Common myeloid progenitor, CD34-positive (primary cell): Measurements from ENCODE around the gene ENTPD2.
A peak's percentile ranks its signal among the peaks of the same experiment; 100 is the strongest.

ENCODE experiments used
- CTCF ChIA-PET: fragments of 350-600 bp; sonication (Branson Sonifier 250); formaldehyde crosslinking; loops from one replicate; lab custom pipeline; 2021; ENCODE audit warnings: antibody characterized with exemption; lab: Charles Lee
- POLR2A ChIA-PET: fragments of 350-600 bp; sonication (Branson Sonifier 250); formaldehyde crosslinking; loops from one replicate; lab custom pipeline; 2021; ENCODE audit warnings: antibody characterized with exemption; lab: Charles Lee
- DNase-seq, 3 donors: peaks; one replicate each; pipeline versions ENCODE4 v3.0.0 to v3.0.0-alpha.2; 2013
- H3K27ac ChIP-seq, 2 experiments: 1 replicate in 1 of 2; 2 replicates in 1 of 2; pipeline ENCODE4 v1.7.0; 2013; ENCODE audit warnings: inconsistent platforms in 2 of 2, low read length in 2 of 2, mild to moderate bottlenecking in 2 of 2, low read depth in 1 of 2, moderate library complexity in 1 of 2; ENCODE audit not compliant: severe bottlenecking in 2 of 2, insufficient read depth in 1 of 2, poor library complexity in 1 of 2
- H3K27me3 ChIP-seq, 5 experiments: replicated peaks in 2 of 5; 1 replicate in 3 of 5; 2 replicates in 2 of 5; pipeline versions ENCODE4 v1.6.1 to v1.7.0; 2013; ENCODE audit warnings: low read length in 4 of 5, mild to moderate bottlenecking in 2 of 5, moderate library complexity in 2 of 5, inconsistent platforms in 1 of 5; ENCODE audit not compliant: insufficient read depth in 5 of 5, control insufficient read depth in 4 of 5
- H3K36me3 ChIP-seq, 4 experiments: 1 replicate in 2 of 4; 2 replicates in 2 of 4; pipeline versions ENCODE4 v1.6.1 to v1.7.0; 2013; ENCODE audit warnings: low read length in 3 of 4, control low read depth in 1 of 4, mild to moderate bottlenecking in 1 of 4; ENCODE audit not compliant: control insufficient read depth in 4 of 4, insufficient read depth in 4 of 4
- H3K4me1 ChIP-seq, 4 experiments: 1 replicate in 3 of 4; 2 replicates in 1 of 4; pipeline versions ENCODE4 v1.6.1 to v1.7.1; 2013; ENCODE audit warnings: low read length in 3 of 4, mild to moderate bottlenecking in 3 of 4, control low read depth in 1 of 4, inconsistent platforms in 1 of 4, moderate library complexity in 1 of 4; ENCODE audit not compliant: control insufficient read depth in 4 of 4, insufficient read depth in 4 of 4; ENCODE audit errors: control extremely low read depth in 1 of 4
- H3K4me3 ChIP-seq, 7 experiments: 1 replicate in 4 of 7; 2 replicates in 3 of 7; pipeline versions ENCODE4 v1.5.1 to v1.7.0; 2013; ENCODE audit warnings: mild to moderate bottlenecking in 7 of 7, low read length in 6 of 7, moderate library complexity in 6 of 7, inconsistent platforms in 2 of 7, low read depth in 2 of 7, control low read depth in 1 of 7; ENCODE audit not compliant: insufficient read depth in 4 of 7, control insufficient read depth in 1 of 7; ENCODE audit errors: extremely low read depth in 1 of 7
- H3K9me3 ChIP-seq, 5 experiments: 1 replicate in 4 of 5; 2 replicates in 1 of 5; pipeline versions ENCODE4 v1.6.1 to v1.7.1; 2013; ENCODE audit warnings: low read length in 4 of 5, mild to moderate bottlenecking in 2 of 5, inconsistent platforms in 1 of 5, low read depth in 1 of 5, moderate library complexity in 1 of 5; ENCODE audit not compliant: control insufficient read depth in 4 of 5, insufficient read depth in 2 of 5; ENCODE audit errors: control extremely low read depth in 1 of 5
- WGBS: methylation state at CpG from one replicate; pipeline ENCODE4 v1.1.5; 2013; ENCODE audit not compliant: insufficient coverage; 5-methylcytosine and 5-hydroxymethylcytosine counted together

The ENTPD2 gene

GRCh38 chr9:137000177-137000930 is 53.5 kb downstream of the ENTPD2 start:
- peak in 2 of 3 donors; percentile 70 to 72 for DNase-seq
- Histone ChIP-seq H3K27me3 (peaks cover 0 to 17% (median 0%) of the 10 kb centered on the region in 5 experiments), H3K4me1 (peaks cover 0 to 46% (median 40%) of the 10 kb centered on the region in 4 experiments), H3K9me3 (no peaks in the 10 kb centered on the region), H3K27ac (no peak overlapping the region), H3K4me3 (no peak overlapping the region), H3K36me3 (no peaks in the 10 kb centered on the region)
- ChIA-PET CTCF (interaction anchor here (0.6 to 2.5 kb wide), 4 partner anchors 29 to 224 kb away, joined by 3 to 11 read pairs (median 5); no protein-coding TSS in a partner anchor), POLR2A (no interaction called here)
- WGBS = 67% methylated on average over 7 of the region's 10 CpGs
